SK-N-SH (cell line): ENCODE data around the gene LAMTOR1. TPM values are rescaled to one million over a fixed set of nuclear protein-coding genes. Genes with fewer than 3 reads are reported as not detected.

Experiments
- CTCF ChIA-PET: fragments of 300-600, 350-600 bp; formaldehyde crosslinking; extraction: SDS; loops from one replicate; lab custom pipeline; 2021; lab: Yijun Ruan, JAX
- POLR2A ChIA-PET: fragments of 350-600 bp; sonication (Branson Sonifier 250); formaldehyde crosslinking; extraction: SDS; loops from one replicate; lab custom pipeline; 2020; ENCODE audit warnings: antibody characterized with exemption, inconsistent platforms; lab: Yijun Ruan, JAX
- DNase-seq: peaks from one replicate; pipeline ENCODE4 v3.0.0; 2012
- H2AFZ ChIP-seq: fragments of 200-600 bp; sonication (generic); 2 replicates; pipeline ENCODE4 v1.8.1; 2016; ENCODE audit warnings: antibody characterized with exemption, mild to moderate bottlenecking, low read depth
- H3F3A ChIP-seq: fragments of 200-600 bp; sonication (generic); replicated peaks from 2 replicates; pipeline ENCODE3; 2016; ENCODE audit warnings: antibody characterized with exemption, mild to moderate bottlenecking; ENCODE audit not compliant: insufficient read depth
- H3K27ac ChIP-seq, 2 experiments: fragments of 200-500 bp in 1 of 2; fragments of 200-600 bp in 1 of 2; sonication (Bioruptor generic) in 1 of 2; sonication (generic), shearing (Covaris generic) in 1 of 2; 2 replicates each; pipeline versions ENCODE4 v1.5.1 to v1.6.1; 2014 to 2016; ENCODE audit warnings: low read depth in 2 of 2, inconsistent platforms in 1 of 2, low read length in 1 of 2, mild to moderate bottlenecking in 1 of 2, mixed read lengths in 1 of 2
- H3K27me3 ChIP-seq: fragments of 200-600 bp; sonication (generic), shearing (Covaris generic); 2 replicates; pipeline ENCODE4 v1.6.1; 2016; ENCODE audit warnings: mixed run types; ENCODE audit not compliant: insufficient read depth
- H3K36me3 ChIP-seq, 2 experiments: fragments of 200-500 bp in 1 of 2; fragments of 200-600 bp in 1 of 2; sonication (Bioruptor generic) in 1 of 2; sonication (generic) in 1 of 2; replicated peaks in 1 of 2; 2 replicates each; pipeline versions ENCODE3 to v1.5.1; 2014 to 2016; ENCODE audit warnings: low read length in 1 of 2, mild to moderate bottlenecking in 1 of 2; ENCODE audit not compliant: insufficient read depth in 2 of 2, control insufficient read depth in 1 of 2
- H3K4me1 ChIP-seq, 2 experiments: fragments of 200-500 bp in 1 of 2; fragments of 200-600 bp in 1 of 2; sonication (Bioruptor generic) in 1 of 2; sonication (generic), shearing (Covaris generic) in 1 of 2; 2 replicates each; pipeline versions ENCODE4 v1.5.1 to v1.6.1; 2014 to 2016; ENCODE audit warnings: low read depth in 1 of 2, low read length in 1 of 2, mixed run types in 1 of 2; ENCODE audit not compliant: insufficient read depth in 2 of 2, control insufficient read depth in 1 of 2
- H3K4me2 ChIP-seq: fragments of 200-600 bp; sonication (generic), shearing (Covaris generic); 2 replicates; pipeline ENCODE4 v1.6.1; 2017; ENCODE audit warnings: mixed run types
- H3K4me3 ChIP-seq, 2 experiments: fragments of 200-500 bp in 1 of 2; fragments of 200-600 bp in 1 of 2; sonication (Bioruptor generic) in 1 of 2; sonication (generic), shearing (Covaris generic) in 1 of 2; 2 replicates each; pipeline versions ENCODE4 v1.5.1 to v1.8.1; 2014 to 2016; ENCODE audit warnings: low read depth in 2 of 2, inconsistent platforms in 1 of 2, low read length in 1 of 2, mild to moderate bottlenecking in 1 of 2, mixed read lengths in 1 of 2, moderate library complexity in 1 of 2
- H3K79me2 ChIP-seq: fragments of 200-600 bp; sonication (generic); 2 replicates; pipeline ENCODE4 v1.8.1; 2017; ENCODE audit warnings: mild to moderate bottlenecking; ENCODE audit not compliant: insufficient read depth
- H3K9ac ChIP-seq: fragments of 200-600 bp; sonication (generic); 2 replicates; pipeline ENCODE4 v1.6.1; 2017; ENCODE audit warnings: mixed run types
- H3K9me2 ChIP-seq: fragments of 200-600 bp; sonication (generic); 2 replicates; pipeline ENCODE4 v1.6.1; 2017; ENCODE audit warnings: mixed run types
- H3K9me3 ChIP-seq: fragments of 200-600 bp; sonication (generic); 2 replicates; pipeline ENCODE4 v1.6.1; 2017; ENCODE audit warnings: mixed run types, mild to moderate bottlenecking, moderate library complexity
- H4K20me1 ChIP-seq: fragments of 200-600 bp; sonication (generic); 2 replicates; pipeline ENCODE4 v1.6.1; 2017; ENCODE audit warnings: mild to moderate bottlenecking, mixed run types; ENCODE audit not compliant: insufficient read depth
- FOXJ3 ChIP-seq: sonication (generic); formaldehyde crosslinking; IDR thresholded peaks from 2 replicates; pipeline ENCODE4 v1.5.1; 2020; ENCODE audit warnings: mild to moderate bottlenecking, missing genetic modification reagents
- MEF2A ChIP-seq: IDR thresholded peaks from 2 replicates; pipeline ENCODE4 v1.4.0; 2012; ENCODE audit warnings: low read depth, borderline replicate concordance
- NFIC ChIP-seq: IDR thresholded peaks from 2 replicates; pipeline ENCODE4 v1.4.0; 2012; ENCODE audit warnings: borderline replicate concordance
- RAD21 ChIP-seq: IDR thresholded peaks from 2 replicates; pipeline ENCODE4 v1.6.1; 2012; ENCODE audit warnings: mild to moderate bottlenecking, low read length
- RCOR1 ChIP-seq: fragments of 150-350 bp; IDR thresholded peaks from 2 replicates; pipeline ENCODE4 v1.6.1; 2017; ENCODE audit warnings: antibody characterized with exemption, low read length
- REST ChIP-seq: IDR thresholded peaks from 2 replicates; pipeline ENCODE4 v1.6.1; 2012; ENCODE audit warnings: mild to moderate bottlenecking, low read depth, low read length, moderate library complexity
- SMC3 ChIP-seq: IDR thresholded peaks from 2 replicates; pipeline ENCODE4 v1.6.1; 2012; ENCODE audit warnings: low read depth, low read length, improper control_type of control experiment
- TCF12 ChIP-seq: IDR thresholded peaks from 2 replicates; pipeline ENCODE4 v1.4.0; 2012
- TEAD4 ChIP-seq: IDR thresholded peaks from 2 replicates; pipeline ENCODE4 v1.4.0; 2012; ENCODE audit warnings: mild to moderate bottlenecking, borderline replicate concordance; ENCODE audit not compliant: insufficient read depth
- WGBS: methylation state at CpG from one replicate; pipeline ENCODE4 v1.1.6; 2017; ENCODE audit warnings: low lambda C conversion rate; 5-methylcytosine and 5-hydroxymethylcytosine counted together
- polyA plus RNA-seq, 3 experiments: library from polyadenylated mRNA; depleted of rRNA; stranded (reverse); fragments of >200 nt; gene quantifications; 2 replicates each; pipeline ENCODE4 v1.2.3, GENCODE V29; 2012
- TF ChIP-seq, protein P1 (sequence below): fragments of 150-350 bp; IDR thresholded peaks from 2 replicates; pipeline ENCODE4 v1.6.1; 2017; ENCODE audit warnings: antibody characterized with exemption, low read length, low read depth, borderline replicate concordance
- TF ChIP-seq, protein P2 (sequence below): fragments of 150-350 bp; IDR thresholded peaks from 2 replicates; pipeline ENCODE4 v1.6.1; 2016; ENCODE audit warnings: mild to moderate bottlenecking, low read depth, low read length

Gene LAMTOR1
- polyA plus RNA-seq, 1 of the 3 experiments (the other 2 are of a cell fraction): 128 TPM

GRCh38 chr11:72132646-72133045 lies 29.5 kb upstream of the LAMTOR1 start:
- Histone ChIP-seq H3K27ac (no peak overlapping the region), H4K20me1 (no peaks in the 10 kb centered on the region), H2AFZ (no peak overlapping the region), H3K9me3 (peaks cover 3% of the 10 kb centered on the region; the same call in 1 of the 2 replicates), H3K4me3 (no peak overlapping the region), H3K79me2 (no peaks in the 10 kb centered on the region), H3K36me3 (no peaks in the 10 kb centered on the region), H3K4me1 (no peaks in the 10 kb centered on the region), H3K9me2 (no peaks in the 10 kb centered on the region), H3F3A (no peaks in the 10 kb centered on the region), H3K4me2 (no peak overlapping the region), H3K27me3 (0 out of 2 replicates have a peak, but pooled peaks cover 4% of the 10 kb centered on the region), H3K9ac (no peak overlapping the region)
- no peak for TF ChIP-seq MEF2A
- WGBS: 90% methylated on average over 2 of the region's 2 CpGs
- ChIA-PET CTCF (interaction anchor here (2.0 kb wide), 1 partner anchor 11 kb away, joined by 11 read pairs; no protein-coding TSS in a partner anchor), POLR2A (no interaction called here)
- DNase-seq: no peak

DNA sequence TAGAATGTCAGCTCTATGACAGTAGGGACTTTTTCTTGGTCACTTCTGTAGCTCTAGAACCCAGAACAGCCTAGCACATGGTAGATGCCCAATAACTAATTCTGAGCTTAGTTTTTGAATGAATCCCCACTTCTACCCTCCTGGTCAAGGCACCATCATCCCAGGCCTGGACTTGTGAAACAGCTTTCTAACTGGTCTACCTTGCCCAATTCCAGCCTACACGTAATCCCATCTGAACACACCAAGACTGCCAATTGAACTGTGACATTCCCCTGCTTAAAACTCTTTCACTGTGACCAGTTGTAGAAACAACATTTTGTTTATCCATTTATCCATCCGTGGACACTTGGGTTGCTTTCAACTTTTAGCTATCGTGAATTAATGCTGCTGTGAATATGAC lies 26.3 kb upstream of the LAMTOR1 start:
- H2AFZ ChIP-seq: no peak overlapping the region
- no peak overlapping the region for H3K4me3 ChIP-seq
- CTCF ChIA-PET: interaction anchor here (1.7 to 2.3 kb wide), 2 partner anchors 15 to 54 kb away, joined by 6 to 13 read pairs; no protein-coding TSS in a partner anchor
- TF ChIP-seq RAD21: no peak
- no peak for TF ChIP-seq FOXJ3 (CRISPR knock-in tag)
- no peak for TF ChIP-seq RCOR1
- TF ChIP-seq TCF12: no peak
- TF ChIP-seq, protein P1, sequence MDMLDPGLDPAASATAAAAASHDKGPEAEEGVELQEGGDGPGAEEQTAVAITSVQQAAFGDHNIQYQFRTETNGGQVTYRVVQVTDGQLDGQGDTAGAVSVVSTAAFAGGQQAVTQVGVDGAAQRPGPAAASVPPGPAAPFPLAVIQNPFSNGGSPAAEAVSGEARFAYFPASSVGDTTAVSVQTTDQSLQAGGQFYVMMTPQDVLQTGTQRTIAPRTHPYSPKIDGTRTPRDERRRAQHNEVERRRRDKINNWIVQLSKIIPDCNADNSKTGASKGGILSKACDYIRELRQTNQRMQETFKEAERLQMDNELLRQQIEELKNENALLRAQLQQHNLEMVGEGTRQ: no peak
- TF ChIP-seq NFIC: no peak
- no peak for TF ChIP-seq REST
- no peak for TF ChIP-seq TEAD4
- TF ChIP-seq, protein P2, sequence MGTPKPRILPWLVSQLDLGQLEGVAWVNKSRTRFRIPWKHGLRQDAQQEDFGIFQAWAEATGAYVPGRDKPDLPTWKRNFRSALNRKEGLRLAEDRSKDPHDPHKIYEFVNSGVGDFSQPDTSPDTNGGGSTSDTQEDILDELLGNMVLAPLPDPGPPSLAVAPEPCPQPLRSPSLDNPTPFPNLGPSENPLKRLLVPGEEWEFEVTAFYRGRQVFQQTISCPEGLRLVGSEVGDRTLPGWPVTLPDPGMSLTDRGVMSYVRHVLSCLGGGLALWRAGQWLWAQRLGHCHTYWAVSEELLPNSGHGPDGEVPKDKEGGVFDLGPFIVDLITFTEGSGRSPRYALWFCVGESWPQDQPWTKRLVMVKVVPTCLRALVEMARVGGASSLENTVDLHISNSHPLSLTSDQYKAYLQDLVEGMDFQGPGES: no peak
- no peak for TF ChIP-seq SMC3
- no peak for DNase-seq
- POLR2A ChIA-PET: no interaction called here
- no peaks in the 10 kb centered on the region for H3K4me1 ChIP-seq
- no peaks in the 10 kb centered on the region for H3K9me2 ChIP-seq
- no peaks in the 10 kb centered on the region for H3K79me2 ChIP-seq
- H4K20me1 ChIP-seq: no peaks in the 10 kb centered on the region
- H3K4me2 ChIP-seq: no peak overlapping the region
- H3F3A ChIP-seq: no peaks in the 10 kb centered on the region
- no peaks in the 10 kb centered on the region for H3K36me3 ChIP-seq
- H3K9ac ChIP-seq: no peak overlapping the region
- peaks cover 5% of the 10 kb centered on the region; the same call in 1 of the 2 replicates for H3K9me3 ChIP-seq
- 65% methylated on average over 3 of the region's 3 CpGs for WGBS
- no peak overlapping the region for H3K27ac ChIP-seq
- H3K27me3 ChIP-seq: peaks cover 4% of the 10 kb centered on the region; the same call in 1 of the 2 replicates
